ENCODE data around the gene GRHL1. TPM values are rescaled to one million over a fixed set of nuclear protein-coding genes. Genes with fewer than 3 reads are reported as not detected.

Gene GRHL1
- total RNA-seq, 1 experiment from 2014 or later = 1.2 TPM

GRCh38 chr2:10035633-10036032, 84.1 kb downstream of the GRHL1 start:
- no peak for DNase-seq
- Histone ChIP-seq H3K36me3 (replicated peaks; ENCODE audit: control insufficient read depth, insufficient read depth, low read length) (no peaks in the 10 kb centered on the region), H3K4me3 (ENCODE audit: insufficient read depth, low read depth, low read length) (no peak overlapping the region), H3K27me3 (ENCODE audit: control insufficient read depth, insufficient read depth, low read length) (no peaks in the 10 kb centered on the region)

GRCh38 chr2:10036095-10036884, 84.8 kb downstream of the GRHL1 start:
- DNase-seq = peak; percentile 86
- Histone ChIP-seq H3K4me3 (ENCODE audit: insufficient read depth, low read depth, low read length) (no peak overlapping the region), H3K27me3 (ENCODE audit: control insufficient read depth, insufficient read depth, low read length) (no peaks in the 10 kb centered on the region), H3K36me3 (replicated peaks; ENCODE audit: control insufficient read depth, insufficient read depth, low read length) (no peaks in the 10 kb centered on the region)

GRCh38 chr2:10038123-10038522, 86.6 kb downstream of the GRHL1 start:
- DNase-seq = no peak
- Histone ChIP-seq H3K36me3 (replicated peaks; ENCODE audit: control insufficient read depth, insufficient read depth, low read length) (no peaks in the 10 kb centered on the region), H3K4me3 (ENCODE audit: insufficient read depth, low read depth, low read length) (no peak overlapping the region), H3K27me3 (ENCODE audit: control insufficient read depth, insufficient read depth, low read length) (peaks cover 4% of the 10 kb centered on the region; the same call in 1 of the 2 replicates)

GRCh38 chr2:10038716-10039115, 87.2 kb downstream of the GRHL1 start:
- Histone ChIP-seq H3K4me3 (ENCODE audit: insufficient read depth, low read depth, low read length) (no peak overlapping the region), H3K36me3 (replicated peaks; ENCODE audit: control insufficient read depth, insufficient read depth, low read length) (no peaks in the 10 kb centered on the region), H3K27me3 (ENCODE audit: control insufficient read depth, insufficient read depth, low read length) (peaks cover 4% of the 10 kb centered on the region; the same call in 1 of the 2 replicates)
- no peak for DNase-seq

GRCh38 chr2:10039658-10040410, 88.3 kb downstream of the GRHL1 start:
- DNase-seq = no peak
- H3K4me3 ChIP-seq (ENCODE audit: insufficient read depth, low read depth, low read length) = no peak overlapping the region
- H3K36me3 ChIP-seq (replicated peaks; ENCODE audit: control insufficient read depth, insufficient read depth, low read length) = no peaks in the 10 kb centered on the region
- peaks cover 4% of the 10 kb centered on the region; the same call in 1 of the 2 replicates for H3K27me3 ChIP-seq (ENCODE audit: control insufficient read depth, insufficient read depth, low read length)

GRCh38 chr2:10041711-10042110, 90.2 kb downstream of the GRHL1 start:
- Histone ChIP-seq H3K27me3 (ENCODE audit: control insufficient read depth, insufficient read depth, low read length) (peaks cover 4% of the 10 kb centered on the region; the same call in 1 of the 2 replicates), H3K4me3 (ENCODE audit: insufficient read depth, low read depth, low read length) (no peak overlapping the region), H3K36me3 (replicated peaks; ENCODE audit: control insufficient read depth, insufficient read depth, low read length) (no peaks in the 10 kb centered on the region)
- no peak for DNase-seq

- Histone ChIP-seq H3K36me3 (replicated peaks; ENCODE audit: control insufficient read depth, insufficient read depth, low read length) (no peaks in the 10 kb centered on the region), H3K27me3 (ENCODE audit: control insufficient read depth, insufficient read depth, low read length) (peaks cover 4% of the 10 kb centered on the region; the same call in 1 of the 2 replicates), H3K4me3 (ENCODE audit: insufficient read depth, low read depth, low read length) (peak overlapping the region; percentile 48)
- peak; percentile 90 for DNase-seq
Observed at GRCh38 chr2:10042301-10043161, 91.0 kb downstream of the GRHL1 start.

GRCh38 chr2:10043256-10043905, 91.9 kb downstream of the GRHL1 start, which contains the start of gene KLF11:
Gene KLF11 (plus strand): TSS chr2:10043550. CDS start chr2:10043717, 167 bp downstream.
- peaks cover 3% of the 10 kb centered on the region; the same call in 1 of the 2 replicates for H3K36me3 ChIP-seq (replicated peaks; ENCODE audit: control insufficient read depth, insufficient read depth, low read length)
- peak within 1 kb of the TSS; percentile 54 for H3K4me3 ChIP-seq (ENCODE audit: insufficient read depth, low read depth, low read length)
- peaks cover 4% of the 10 kb centered on the region; the same call in 1 of the 2 replicates for H3K27me3 ChIP-seq (ENCODE audit: control insufficient read depth, insufficient read depth, low read length)
- peak; percentile 98 for DNase-seq

- H3K36me3 ChIP-seq (replicated peaks; ENCODE audit: control insufficient read depth, insufficient read depth, low read length) = peaks cover 3% of the 10 kb centered on the region
- DNase-seq = peak; percentile 97
- peaks cover 4% of the 10 kb centered on the region; the same call in 1 of the 2 replicates for H3K27me3 ChIP-seq (ENCODE audit: control insufficient read depth, insufficient read depth, low read length)
- peak overlapping the region; percentile 54 for H3K4me3 ChIP-seq (ENCODE audit: insufficient read depth, low read depth, low read length)
Observed at GRCh38 chr2:10043906-10044601, 92.6 kb downstream of the GRHL1 start.

- DNase-seq = no peak
Observed at GRCh38 chr2:10045561-10046355, 94.3 kb downstream of the GRHL1 start.

GRCh38 chr2:10046931-10047330, 95.4 kb downstream of the GRHL1 start:
- peaks cover 4% of the 10 kb centered on the region for H3K36me3 ChIP-seq (replicated peaks; ENCODE audit: control insufficient read depth, insufficient read depth, low read length)
- DNase-seq = no peak
- no peak overlapping the region for H3K4me3 ChIP-seq (ENCODE audit: insufficient read depth, low read depth, low read length)
- H3K27me3 ChIP-seq (ENCODE audit: control insufficient read depth, insufficient read depth, low read length) = peaks cover 2% of the 10 kb centered on the region; the same call in 1 of the 2 replicates

More at GRCh38 chr2:10045561-10046355, 94.3 kb downstream of the GRHL1 start:
- Histone ChIP-seq H3K27me3 (ENCODE audit: control insufficient read depth, insufficient read depth, low read length) (peaks cover 4% of the 10 kb centered on the region; the same call in 1 of the 2 replicates), H3K36me3 (replicated peaks; ENCODE audit: control insufficient read depth, insufficient read depth, low read length) (peaks cover 4% of the 10 kb centered on the region), H3K4me3 (ENCODE audit: insufficient read depth, low read depth, low read length) (no peak overlapping the region)

- no peak for DNase-seq
- no peaks in the 10 kb centered on the region for H3K27me3 ChIP-seq (ENCODE audit: control insufficient read depth, insufficient read depth, low read length)
Observed at GRCh38 chr2:10047616-10048500, 96.4 kb downstream of the GRHL1 start.

More at GRCh38 chr2:10047616-10048500, 96.4 kb downstream of the GRHL1 start:
- Histone ChIP-seq H3K4me3 (ENCODE audit: insufficient read depth, low read depth, low read length) (no peak overlapping the region), H3K36me3 (replicated peaks; ENCODE audit: control insufficient read depth, insufficient read depth, low read length) (peaks cover 4% of the 10 kb centered on the region)
